ENCODE results near the gene SMO.

GRCh38 chr7:129210989-129211312 lies 22.5 kb downstream of the SMO start:
- TF ChIP-seq CTCF (IDR thresholded peaks at IDR 0.05; ENCODE audit: insufficient read depth, low read length, poor library complexity, severe bottlenecking) (no peak), EZH2phosphoT487 (conservative IDR thresholded peaks at IDR 0.05; ENCODE audit: low read length) (no peak)

All from SU-DHL-6 (cell line).